OCI-LY1 (cell line): ENCODE measurements around the gene AQP12B.

Experiments used
- H2AFZ ChIP-seq: fragments of 200-600 bp; sonication (generic), shearing (Covaris generic); 2 replicates; pipeline ENCODE4 v1.6.0; 2014; ENCODE audit warnings: antibody characterized with exemption, mild to moderate bottlenecking, low read length
- H3F3A ChIP-seq: fragments of 200-600 bp; sonication (generic), shearing (Covaris generic); 2 replicates; pipeline ENCODE4 v1.6.0; 2014; ENCODE audit warnings: mild to moderate bottlenecking, antibody characterized with exemption, low read length, moderate library complexity; ENCODE audit not compliant: insufficient read depth
- H3K27ac ChIP-seq: fragments of 200-600 bp; sonication (generic); 2 replicates; pipeline ENCODE4 v1.5.1; 2014; ENCODE audit warnings: low read length, mixed run types, mild to moderate bottlenecking, low read depth; ENCODE audit not compliant: poor library complexity, severe bottlenecking
- H3K27me3 ChIP-seq: fragments of 200-600 bp; sonication (generic); 2 replicates; pipeline ENCODE4 v1.6.0; 2014; ENCODE audit warnings: antibody characterized with exemption, mild to moderate bottlenecking, low read length, moderate library complexity; ENCODE audit not compliant: insufficient read depth
- H3K36me3 ChIP-seq: fragments of 200-600 bp; sonication (generic); 2 replicates; pipeline ENCODE4 v1.6.1; 2014; ENCODE audit warnings: mild to moderate bottlenecking, antibody characterized with exemption, low read length, moderate library complexity, mixed read lengths; ENCODE audit not compliant: insufficient read depth
- H3K4me1 ChIP-seq: fragments of 200-600 bp; sonication (generic); 2 replicates; pipeline ENCODE4 v1.5.1; 2014; ENCODE audit warnings: mild to moderate bottlenecking, low read length, moderate library complexity; ENCODE audit not compliant: insufficient read depth, severe bottlenecking
- H3K4me2 ChIP-seq: fragments of 200-600 bp; sonication (generic), shearing (Covaris generic); 2 replicates; pipeline ENCODE4 v1.6.1; 2014; ENCODE audit warnings: low read length
- H3K4me3 ChIP-seq: fragments of 200-600 bp; sonication (generic); 2 replicates; pipeline ENCODE4 v1.5.1; 2014; ENCODE audit warnings: low read length, low read depth, mild to moderate bottlenecking, mixed read lengths; ENCODE audit not compliant: poor library complexity, severe bottlenecking
- H3K79me2 ChIP-seq: fragments of 200-600 bp; shearing (Covaris generic); 2 replicates; pipeline ENCODE4 v1.6.1; 2016; ENCODE audit warnings: mixed run types, low read length, mixed read lengths; ENCODE audit not compliant: insufficient read depth
- H3K9ac ChIP-seq: fragments of 200-600 bp; sonication (generic), shearing (Covaris generic); 2 replicates; pipeline ENCODE4 v1.6.1; 2014; ENCODE audit warnings: mild to moderate bottlenecking, low read length, mixed read lengths
- H3K9me2 ChIP-seq: fragments of 200-600 bp; sonication (generic), shearing (Covaris generic); 2 replicates; pipeline ENCODE4 v1.6.1; 2014; ENCODE audit warnings: low read depth, mild to moderate bottlenecking, low read length, mixed read lengths
- H3K9me3 ChIP-seq: fragments of 200-600 bp; shearing (Covaris generic); 2 replicates; pipeline ENCODE4 v1.6.1; 2014; ENCODE audit warnings: low read length, mixed read lengths
- H4K20me1 ChIP-seq: fragments of 200-600 bp; sonication (generic), shearing (Covaris generic); 2 replicates; pipeline ENCODE4 v1.6.0; 2016; ENCODE audit warnings: mild to moderate bottlenecking, low read length; ENCODE audit not compliant: insufficient read depth
- CTCF ChIP-seq: fragments of 200-600 bp; sonication (generic), shearing (Covaris generic); IDR thresholded peaks from 2 replicates; pipeline ENCODE4 v1.5.1; 2017; ENCODE audit warnings: mild to moderate bottlenecking, antibody characterized with exemption, low read length, moderate library complexity, mixed read lengths
- EZH2 ChIP-seq: fragments of 200-600 bp; sonication (generic), shearing (Covaris generic); IDR thresholded peaks from 2 replicates; pipeline ENCODE4 v1.8.0; 2017; ENCODE audit warnings: borderline replicate concordance, mixed run types, mild to moderate bottlenecking, antibody characterized with exemption, low read length, moderate library complexity, mixed read lengths

AQP12B gene

GRCh38 chr2:240642806-240643092, 39.9 kb downstream of the AQP12B start:
- no peaks in the 10 kb centered on the region for H3K79me2 ChIP-seq
- no peaks in the 10 kb centered on the region for H3K4me1 ChIP-seq
- no peaks in the 10 kb centered on the region for H3K36me3 ChIP-seq
- TF ChIP-seq EZH2, result no peak
- TF ChIP-seq CTCF, result no peak
- H3K27me3 ChIP-seq, result no peaks in the 10 kb centered on the region
- H3K4me3 ChIP-seq, result no peak overlapping the region
- H2AFZ ChIP-seq, result no peak overlapping the region
- H3K9ac ChIP-seq, result no peak overlapping the region
- no peaks in the 10 kb centered on the region for H3K9me2 ChIP-seq
- H4K20me1 ChIP-seq, result no peaks in the 10 kb centered on the region
- H3K4me2 ChIP-seq, result no peak overlapping the region
- H3K9me3 ChIP-seq, result no peaks in the 10 kb centered on the region
- no peaks in the 10 kb centered on the region for H3F3A ChIP-seq
- no peak overlapping the region for H3K27ac ChIP-seq

- Histone ChIP-seq H3K9me3 (no peaks in the 10 kb centered on the region), H3K4me3 (no peak overlapping the region), H3K4me2 (no peak overlapping the region), H2AFZ (no peak overlapping the region), H3K9me2 (no peaks in the 10 kb centered on the region), H3K79me2 (no peaks in the 10 kb centered on the region), H3K9ac (no peak overlapping the region), H4K20me1 (no peaks in the 10 kb centered on the region), H3K27ac (no peak overlapping the region), H3K4me1 (no peaks in the 10 kb centered on the region), H3K27me3 (no peaks in the 10 kb centered on the region), H3F3A (no peaks in the 10 kb centered on the region), H3K36me3 (no peaks in the 10 kb centered on the region)
- TF ChIP-seq CTCF, result no peak
These were observed 40.5 kb downstream of the AQP12B start for GRCh38 chr2:240642061-240642805.

- Histone ChIP-seq H3K9me2 (no peaks in the 10 kb centered on the region), H3K4me3 (no peak overlapping the region), H3K4me1 (no peaks in the 10 kb centered on the region), H3K27me3 (no peaks in the 10 kb centered on the region), H4K20me1 (no peaks in the 10 kb centered on the region), H3K79me2 (no peaks in the 10 kb centered on the region), H3K9ac (no peak overlapping the region), H3K4me2 (no peak overlapping the region), H3K9me3 (no peaks in the 10 kb centered on the region), H2AFZ (no peak overlapping the region), H3K27ac (no peak overlapping the region), H3K36me3 (no peaks in the 10 kb centered on the region), H3F3A (no peaks in the 10 kb centered on the region)
- TF ChIP-seq CTCF (0 out of 2 replicates have a peak, but pooled peaks have one; percentile 4), EZH2 (no peak)
These were observed 41.7 kb downstream of the AQP12B start for GRCh38 chr2:240640939-240641338.
